Measurements from ENCODE around the gene ANO7. TPM values are rescaled to one million over a fixed set of nuclear protein-coding genes. Genes with fewer than 3 reads are reported as not detected.

The ANO7 gene
- total and polyA plus RNA-seq, 2 donors, result 0.58 to 1.2 TPM

- 88% methylated on average over 30 of the region's 30 CpGs for WGBS
- Histone ChIP-seq H3K4me1 (ENCODE audit: insufficient read depth) (no peaks in the 10 kb centered on the region), H3K4me3 (ENCODE audit: low read depth, low read length) (no peak overlapping the region), H3K36me3 (ENCODE audit: insufficient read depth) (peaks cover 27% of the 10 kb centered on the region), H3K27ac (ENCODE audit: low read depth) (no peak overlapping the region)
- no peak for DNase-seq (ENCODE audit: extremely low spot score)
Observed at GRCh38 chr2:241235859-241236593, 47.5 kb downstream of the ANO7 start.

GRCh38 chr2:241237047-241237446, 48.6 kb downstream of the ANO7 start:
- H3K4me1 ChIP-seq (ENCODE audit: insufficient read depth), result no peaks in the 10 kb centered on the region
- no peak for DNase-seq (ENCODE audit: extremely low spot score)
- H3K36me3 ChIP-seq (ENCODE audit: insufficient read depth), result peaks cover 27% of the 10 kb centered on the region
- WGBS, result 86% methylated on average over 6 of the region's 6 CpGs
- no peak overlapping the region for H3K27ac ChIP-seq (ENCODE audit: low read depth)
- H3K4me3 ChIP-seq (ENCODE audit: low read depth, low read length), result no peak overlapping the region

GRCh38 chr2:241237949-241238371, 49.5 kb downstream of the ANO7 start:
- no peak overlapping the region for H3K27ac ChIP-seq (ENCODE audit: low read depth)
- H3K36me3 ChIP-seq (ENCODE audit: insufficient read depth), result peaks cover 26% of the 10 kb centered on the region
- 85% methylated on average over 12 of the region's 12 CpGs for WGBS
- no peaks in the 10 kb centered on the region for H3K4me1 ChIP-seq (ENCODE audit: insufficient read depth)
- DNase-seq (ENCODE audit: extremely low spot score), result no peak
- H3K4me3 ChIP-seq (ENCODE audit: low read depth, low read length), result no peak overlapping the region

GRCh38 chr2:241238693-241239198, 50.3 kb downstream of the ANO7 start:
- DNase-seq (ENCODE audit: extremely low spot score), result no peak
- no peak overlapping the region for H3K27ac ChIP-seq (ENCODE audit: low read depth)
- H3K4me1 ChIP-seq (ENCODE audit: insufficient read depth), result no peaks in the 10 kb centered on the region
- H3K36me3 ChIP-seq (ENCODE audit: insufficient read depth), result peaks cover 21% of the 10 kb centered on the region
- 88% methylated on average over 5 of the region's 5 CpGs for WGBS
- no peak overlapping the region for H3K4me3 ChIP-seq (ENCODE audit: low read depth, low read length)

- Histone ChIP-seq H3K4me3 (ENCODE audit: low read depth, low read length) (no peak overlapping the region), H3K27ac (ENCODE audit: low read depth) (no peak overlapping the region), H3K4me1 (ENCODE audit: insufficient read depth) (no peaks in the 10 kb centered on the region), H3K36me3 (ENCODE audit: insufficient read depth) (peaks cover 21% of the 10 kb centered on the region)
- no peak for DNase-seq (ENCODE audit: extremely low spot score)
- 94% methylated on average over 28 of the region's 28 CpGs for WGBS
Observed at GRCh38 chr2:241239552-241240202, 51.2 kb downstream of the ANO7 start.

GRCh38 chr2:241240320-241241004, 52.0 kb downstream of the ANO7 start:
- WGBS, result 90% methylated on average over 21 of the region's 21 CpGs
- Histone ChIP-seq H3K4me1 (ENCODE audit: insufficient read depth) (no peaks in the 10 kb centered on the region), H3K36me3 (ENCODE audit: insufficient read depth) (peaks cover 14% of the 10 kb centered on the region), H3K27ac (ENCODE audit: low read depth) (no peak overlapping the region), H3K4me3 (ENCODE audit: low read depth, low read length) (no peak overlapping the region)
- DNase-seq (ENCODE audit: extremely low spot score), result no peak

- Histone ChIP-seq H3K4me3 (ENCODE audit: low read depth, low read length) (no peak overlapping the region), H3K4me1 (ENCODE audit: insufficient read depth) (no peaks in the 10 kb centered on the region), H3K27ac (ENCODE audit: low read depth) (no peak overlapping the region), H3K36me3 (ENCODE audit: insufficient read depth) (peaks cover 12% of the 10 kb centered on the region)
- 90% methylated on average over 4 of the region's 4 CpGs for WGBS
- DNase-seq (ENCODE audit: extremely low spot score), result no peak
Observed at GRCh38 chr2:241241669-241242068, 53.2 kb downstream of the ANO7 start.

- Histone ChIP-seq H3K36me3 (ENCODE audit: insufficient read depth) (peaks cover 9% of the 10 kb centered on the region), H3K4me1 (ENCODE audit: insufficient read depth) (no peaks in the 10 kb centered on the region), H3K4me3 (ENCODE audit: low read depth, low read length) (no peak overlapping the region), H3K27ac (ENCODE audit: low read depth) (no peak overlapping the region)
- 77% methylated on average over 14 of the region's 14 CpGs for WGBS
- no peak for DNase-seq (ENCODE audit: extremely low spot score)
Observed at GRCh38 chr2:241242306-241242705, 53.8 kb downstream of the ANO7 start.

- Histone ChIP-seq H3K4me3 (ENCODE audit: low read depth, low read length) (no peak overlapping the region), H3K4me1 (ENCODE audit: insufficient read depth) (no peaks in the 10 kb centered on the region), H3K27ac (ENCODE audit: low read depth) (no peak overlapping the region), H3K36me3 (ENCODE audit: insufficient read depth) (peaks cover 8% of the 10 kb centered on the region)
- WGBS, result 95% methylated on average over 6 of the region's 6 CpGs
- no peak for DNase-seq (ENCODE audit: extremely low spot score)
Observed at GRCh38 chr2:241244368-241244767, 55.9 kb downstream of the ANO7 start.

GRCh38 chr2:241248289-241248688, 59.8 kb downstream of the ANO7 start:
- 97% methylated on average over 11 of the region's 11 CpGs for WGBS
- Histone ChIP-seq H3K27ac (ENCODE audit: low read depth) (no peak overlapping the region), H3K4me1 (ENCODE audit: insufficient read depth) (no peaks in the 10 kb centered on the region), H3K4me3 (ENCODE audit: low read depth, low read length) (no peak overlapping the region), H3K36me3 (ENCODE audit: insufficient read depth) (peaks cover 13% of the 10 kb centered on the region)
- DNase-seq (ENCODE audit: extremely low spot score), result no peak

GRCh38 chr2:241248897-241249296, 60.4 kb downstream of the ANO7 start:
- no peak overlapping the region for H3K4me3 ChIP-seq (ENCODE audit: low read depth, low read length)
- peaks cover 16% of the 10 kb centered on the region for H3K36me3 ChIP-seq (ENCODE audit: insufficient read depth)
- no peak for DNase-seq (ENCODE audit: extremely low spot score)
- 77% methylated on average over 6 of the region's 6 CpGs for WGBS
- H3K4me1 ChIP-seq (ENCODE audit: insufficient read depth), result no peaks in the 10 kb centered on the region
- H3K27ac ChIP-seq (ENCODE audit: low read depth), result no peak overlapping the region

GRCh38 chr2:241249654-241250053, 61.2 kb downstream of the ANO7 start:
- no peak for DNase-seq (ENCODE audit: extremely low spot score)
- Histone ChIP-seq H3K4me3 (ENCODE audit: low read depth, low read length) (no peak overlapping the region), H3K27ac (ENCODE audit: low read depth) (no peak overlapping the region), H3K4me1 (ENCODE audit: insufficient read depth) (no peaks in the 10 kb centered on the region), H3K36me3 (ENCODE audit: insufficient read depth) (peaks cover 16% of the 10 kb centered on the region)
- WGBS, result 91% methylated on average over 14 of the region's 14 CpGs

- Histone ChIP-seq H3K4me1 (ENCODE audit: insufficient read depth) (no peaks in the 10 kb centered on the region), H3K36me3 (ENCODE audit: insufficient read depth) (peaks cover 16% of the 10 kb centered on the region), H3K4me3 (ENCODE audit: low read depth, low read length) (no peak overlapping the region), H3K27ac (ENCODE audit: low read depth) (no peak overlapping the region)
- 92% methylated on average over 14 of the region's 14 CpGs for WGBS
- DNase-seq (ENCODE audit: extremely low spot score), result no peak
Observed at GRCh38 chr2:241252778-241253475, 64.5 kb downstream of the ANO7 start.
